Epithelial cell of prostate (primary cell): ENCODE data around the gene AMBRA1.

ENCODE experiments used
- DNase-seq: peaks from one replicate; pipeline ENCODE4 v3.0.0-alpha.2; 2011; ENCODE audit warnings: low read depth, low spot score
- H3K27ac ChIP-seq: fragments of 450-650 bp; 2 replicates; pipeline ENCODE4 v1.5.1; 2017; ENCODE audit warnings: mild to moderate bottlenecking

AMBRA1 gene

GRCh38 chr11:46452918-46453517 lies 140.8 kb downstream of the AMBRA1 start:
- no peak for DNase-seq
- no peak overlapping the region for H3K27ac ChIP-seq

DNA sequence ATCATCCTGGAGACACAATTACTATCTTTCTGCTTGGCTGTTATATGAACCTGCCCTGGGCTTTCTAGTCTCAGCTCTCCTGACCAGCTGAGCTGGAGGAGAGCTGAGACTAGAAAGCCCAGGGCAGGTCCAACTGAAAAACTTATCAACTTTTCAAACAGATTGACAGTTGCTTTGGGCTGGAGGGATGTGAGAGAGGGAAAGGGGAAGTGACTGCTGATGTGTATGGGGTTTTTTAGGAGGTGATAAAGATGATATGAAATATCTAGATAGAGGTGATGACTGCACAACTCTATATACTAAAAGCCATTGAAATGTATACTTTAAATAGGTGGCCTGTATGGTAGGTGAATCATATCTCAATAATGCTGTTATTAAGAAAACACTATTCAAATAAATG lies 142.1 kb downstream of the AMBRA1 start:
- H3K27ac ChIP-seq: no peak overlapping the region
- no peak for DNase-seq

DNA sequence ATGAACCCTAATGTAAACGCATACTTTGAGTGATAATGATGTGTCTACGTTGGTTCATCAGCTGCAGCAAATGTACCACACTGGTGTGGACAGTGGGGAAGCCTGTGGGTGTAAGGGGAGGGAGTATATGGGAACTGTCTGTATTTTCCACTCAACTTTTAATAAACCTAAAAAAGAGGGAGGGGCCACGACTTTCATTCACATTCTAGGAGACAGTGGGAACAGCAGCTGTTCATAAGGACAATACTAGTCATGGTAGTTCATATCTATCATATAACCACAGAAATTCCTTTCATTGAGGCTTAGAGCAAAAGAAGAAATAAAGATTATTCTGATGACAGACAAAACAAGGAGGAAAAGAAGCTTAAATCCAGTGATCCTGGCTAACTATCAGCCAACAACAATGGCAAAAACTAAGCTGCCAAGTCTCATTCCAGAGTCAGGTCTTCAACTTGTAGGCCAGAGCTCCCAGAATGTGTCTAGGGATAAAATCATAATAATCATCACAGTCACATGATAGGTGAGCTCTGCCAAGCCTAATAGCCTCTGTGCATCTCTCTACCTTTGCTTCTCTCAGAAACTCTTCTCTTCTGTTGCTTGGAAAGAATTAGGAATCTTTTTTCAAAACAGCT lies 142.9 kb downstream of the AMBRA1 start:
- DNase-seq: no peak
- no peak overlapping the region for H3K27ac ChIP-seq

DNA sequence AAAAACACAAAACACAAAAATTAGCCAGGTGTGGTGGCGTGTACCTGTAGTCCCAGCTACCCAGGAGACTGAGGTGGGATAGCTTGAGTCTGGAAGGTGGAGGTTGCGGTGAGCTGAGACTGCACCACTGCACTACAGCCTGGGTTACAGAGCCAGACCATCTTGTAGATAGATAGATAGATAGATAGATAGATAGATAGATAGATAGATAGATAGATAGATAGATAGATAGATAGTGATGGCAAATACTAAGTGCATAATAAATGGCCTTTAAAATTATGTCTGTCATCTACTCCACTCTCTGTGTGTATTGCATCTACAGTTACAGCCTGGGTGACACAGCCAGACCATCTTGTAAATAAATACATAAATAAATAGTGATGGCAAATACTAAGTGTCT lies 146.3 kb downstream of the AMBRA1 start:
- no peak for DNase-seq
- H3K27ac ChIP-seq: no peak overlapping the region

DNA sequence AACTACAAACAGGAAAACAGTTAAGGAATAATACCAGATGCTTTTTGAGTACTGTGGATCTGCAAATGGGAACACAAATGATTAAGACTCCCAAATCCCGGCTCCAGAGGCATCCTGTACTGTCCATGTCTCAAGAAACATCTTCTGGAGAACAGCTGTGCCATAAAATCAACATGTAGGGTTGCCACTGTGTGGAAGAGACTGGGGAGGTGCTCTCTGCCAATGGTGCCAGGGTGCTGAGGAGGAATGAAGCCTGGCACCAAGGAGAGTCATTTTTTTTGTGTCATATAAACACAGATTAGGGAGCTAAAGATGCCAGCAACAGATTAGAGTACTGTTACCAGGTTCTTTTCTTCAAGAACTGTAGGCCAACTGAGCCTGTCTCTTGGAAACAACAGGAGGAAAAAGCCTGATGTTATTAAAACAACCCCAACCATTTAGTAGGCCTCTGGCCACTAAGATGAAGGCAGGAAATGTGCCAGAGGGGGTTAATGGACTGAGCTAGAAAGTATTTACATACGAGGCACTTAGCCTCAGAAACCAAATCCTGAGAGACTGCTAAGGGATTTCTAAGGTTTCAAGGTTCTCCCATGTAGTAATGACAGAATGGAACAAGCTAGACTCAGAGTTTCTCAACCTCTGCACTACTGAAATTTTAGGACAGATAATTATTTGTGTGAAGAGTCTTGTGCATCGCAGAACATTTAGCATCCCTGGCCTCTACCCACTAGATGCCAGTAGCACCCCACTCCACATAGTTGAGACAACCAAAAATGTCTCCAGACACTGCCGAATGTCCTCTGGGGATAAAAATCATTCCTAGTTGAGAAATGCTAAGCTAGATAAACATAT lies 147.7 kb downstream of the AMBRA1 start:
- DNase-seq: no peak
- no peak overlapping the region for H3K27ac ChIP-seq

DNA sequence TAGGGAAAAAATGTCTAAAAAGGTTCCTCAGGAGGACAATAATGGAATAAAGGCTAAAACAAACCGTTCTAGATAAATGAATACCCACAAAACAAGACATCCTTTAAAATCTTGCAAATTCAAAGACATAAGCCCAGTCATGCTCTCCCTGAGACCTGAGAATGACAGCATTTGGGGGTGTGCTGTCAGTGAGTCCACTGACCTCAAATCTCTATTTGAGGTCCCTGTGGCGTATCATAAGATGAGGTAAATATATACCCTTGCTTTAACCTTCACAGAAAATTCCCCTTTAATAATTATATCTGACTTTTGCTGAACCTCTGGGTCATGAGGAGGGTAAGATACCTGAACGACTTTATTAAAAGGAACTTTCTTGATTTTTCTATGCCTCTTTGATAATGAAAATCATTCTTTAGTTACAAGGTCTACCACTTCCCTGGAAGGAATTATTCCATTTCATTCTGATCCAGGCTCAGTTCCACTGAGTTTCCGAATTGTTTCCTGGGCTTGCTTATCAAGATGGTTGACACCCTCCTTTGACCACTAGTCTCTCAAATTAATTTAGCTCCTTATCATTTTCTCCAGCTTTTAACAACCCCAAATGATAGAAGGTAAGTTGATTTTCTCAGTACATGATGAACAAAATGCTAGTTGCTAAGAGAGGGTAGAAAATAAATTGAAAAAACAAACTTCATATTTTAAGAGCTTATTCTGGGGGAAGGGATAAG lies 148.5 kb downstream of the AMBRA1 start:
- H3K27ac ChIP-seq: no peak overlapping the region
- DNase-seq: no peak

DNA sequence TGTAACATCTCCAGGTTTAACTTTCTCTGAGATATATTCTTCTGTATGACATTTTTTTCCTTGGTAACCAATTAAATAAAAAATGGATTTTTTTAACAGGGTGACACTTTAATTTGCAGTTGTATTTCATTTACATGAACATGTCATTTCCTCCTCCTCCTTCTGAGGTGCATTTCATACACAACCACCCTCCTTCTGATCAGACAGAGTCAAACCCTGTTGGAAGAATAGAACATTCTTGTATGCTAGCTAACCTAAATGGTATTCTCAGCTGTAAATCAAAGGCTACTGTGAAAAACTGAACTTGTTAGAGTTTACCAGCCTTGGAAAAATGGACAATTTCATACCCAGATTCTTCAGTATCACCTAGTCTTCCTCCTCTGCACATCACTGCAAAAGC lies 149.5 kb downstream of the AMBRA1 start:
- no peak for DNase-seq
- no peak overlapping the region for H3K27ac ChIP-seq

DNA sequence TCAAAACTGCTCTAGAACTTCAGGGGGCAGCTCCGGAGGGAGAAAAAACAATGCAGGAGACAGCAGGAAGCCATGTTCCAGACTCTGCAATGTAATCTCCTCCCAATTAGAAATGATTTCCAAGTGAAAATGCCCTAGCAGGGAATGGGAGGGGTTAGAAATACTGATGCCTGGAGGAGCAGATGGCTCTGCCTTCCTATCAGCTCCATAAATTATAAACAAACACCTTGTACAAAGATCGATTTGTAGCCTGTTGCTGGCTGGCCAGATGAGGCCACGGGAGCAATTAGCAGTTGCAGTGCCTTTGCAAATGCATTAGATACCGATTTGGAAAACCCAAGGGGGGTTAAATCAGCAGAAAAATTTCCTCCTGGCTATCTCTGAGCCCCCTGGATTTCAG lies 155.6 kb downstream of the AMBRA1 start:
- DNase-seq: no peak
- no peak overlapping the region for H3K27ac ChIP-seq

- H3K27ac ChIP-seq: no peak overlapping the region
- no peak for DNase-seq
Observed at GRCh38 chr11:46437122-46437689, 156.6 kb downstream of the AMBRA1 start.

- no peak for DNase-seq
- no peak overlapping the region for H3K27ac ChIP-seq
Observed at GRCh38 chr11:46436113-46436512, 157.7 kb downstream of the AMBRA1 start.

- H3K27ac ChIP-seq: no peak overlapping the region
- DNase-seq: no peak
Observed at GRCh38 chr11:46435679-46436078, 158.1 kb downstream of the AMBRA1 start.

- DNase-seq: no peak
- no peak overlapping the region for H3K27ac ChIP-seq
Observed at GRCh38 chr11:46431211-46431610, 162.6 kb downstream of the AMBRA1 start.

- no peak for DNase-seq
- H3K27ac ChIP-seq: no peak overlapping the region
Observed at GRCh38 chr11:46429717-46430116, 164.1 kb downstream of the AMBRA1 start.

- DNase-seq: no peak
- no peak overlapping the region for H3K27ac ChIP-seq
Observed at GRCh38 chr11:46427364-46427763, 166.5 kb downstream of the AMBRA1 start.

DNA sequence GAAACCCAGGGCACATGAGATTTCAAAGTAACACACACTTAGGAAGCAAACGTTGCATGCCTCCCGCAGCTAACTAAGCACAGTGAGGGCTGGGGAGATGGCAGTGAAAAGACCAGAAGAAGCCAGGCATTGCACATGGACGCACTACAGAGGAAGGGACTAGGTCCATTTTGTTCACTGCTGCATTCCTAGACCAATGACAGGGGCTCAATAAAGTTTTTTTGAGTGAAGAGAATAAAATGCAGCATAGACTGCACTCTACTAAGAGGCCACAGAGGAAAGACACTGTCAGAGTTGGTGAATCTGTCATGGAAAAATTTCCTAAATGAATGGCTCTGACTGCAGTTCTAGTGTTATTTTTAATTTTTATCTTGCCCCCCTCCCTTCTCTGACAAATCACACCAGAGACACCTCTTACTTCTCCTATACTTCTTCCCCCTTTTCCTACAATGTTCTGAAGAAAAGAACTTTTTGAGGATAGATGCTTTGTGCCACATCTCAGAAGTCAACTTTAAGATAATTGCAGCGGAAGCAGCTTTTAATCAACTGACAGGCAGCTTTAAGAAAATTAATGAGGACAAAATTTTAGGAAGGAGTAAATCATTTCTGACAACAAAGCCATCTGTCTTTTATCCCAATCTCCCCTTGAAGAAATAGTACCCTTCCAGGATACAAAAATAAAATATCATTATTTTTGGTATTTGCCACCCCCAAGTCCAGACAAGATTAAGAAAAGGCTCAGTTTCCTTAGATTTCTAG lies 167.4 kb downstream of the AMBRA1 start:
- no peak for DNase-seq
- no peak overlapping the region for H3K27ac ChIP-seq

GRCh38 chr11:46422588-46422987 lies 171.2 kb downstream of the AMBRA1 start:
- H3K27ac ChIP-seq: no peak overlapping the region
- DNase-seq: no peak

- DNase-seq: no peak
- no peak overlapping the region for H3K27ac ChIP-seq
Observed at GRCh38 chr11:46421257-46421880, 172.5 kb downstream of the AMBRA1 start.

DNA sequence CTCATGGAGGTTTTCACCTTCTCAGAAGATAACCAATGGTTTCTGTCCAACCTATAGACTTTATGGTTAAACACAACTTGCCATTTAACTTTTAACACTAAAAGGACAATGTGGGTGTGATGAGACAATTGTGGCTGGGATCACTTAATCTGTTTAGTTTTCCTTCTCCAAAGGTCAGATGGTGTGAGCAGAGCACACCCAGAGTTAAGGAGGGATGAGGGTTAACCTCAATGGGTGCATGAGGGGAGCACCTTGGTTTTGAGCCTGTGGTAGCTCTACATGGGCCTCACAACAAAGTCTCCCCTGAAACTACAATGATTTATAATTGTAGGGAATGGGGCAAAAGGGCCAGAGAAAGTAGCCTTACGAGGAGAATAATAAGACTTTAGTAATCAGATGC lies 173.3 kb downstream of the AMBRA1 start:
- DNase-seq: no peak
- H3K27ac ChIP-seq: no peak overlapping the region

DNA sequence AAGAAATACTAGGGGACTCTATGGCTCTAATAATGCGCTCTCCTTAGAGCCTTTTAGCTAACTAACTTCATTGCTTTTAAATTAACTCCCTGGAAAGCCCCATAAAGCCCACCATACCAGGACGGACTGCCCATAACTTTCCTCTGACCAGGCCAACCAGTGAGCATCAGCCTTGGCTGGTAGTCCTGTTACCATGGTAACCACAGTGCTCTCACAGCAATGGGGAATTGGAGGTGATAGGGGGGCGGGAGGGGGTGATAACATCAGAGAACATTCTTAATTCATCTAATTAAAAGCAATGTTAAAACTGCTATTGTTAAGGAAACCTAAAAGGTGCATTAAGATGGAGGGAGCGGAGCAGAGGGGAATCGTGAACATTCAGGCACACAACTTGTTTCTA lies 175.1 kb downstream of the AMBRA1 start:
- no peak for DNase-seq
- H3K27ac ChIP-seq: no peak overlapping the region
